ENCODE results near the gene SP8. TPM values are rescaled to one million over a fixed set of nuclear protein-coding genes. Genes with fewer than 3 reads are reported as not detected.
A peak's percentile ranks its signal among the peaks of the same experiment; 100 is the strongest.
"Not testable (repeated sequence)": the region's sequence is repeated elsewhere in the genome, so short reads cannot be mapped to it uniquely, and the experiment has no call there.

Gene SP8
- total RNA-seq = not detected
- long read RNA-seq = 0 reads

- Histone ChIP-seq H3K4me1 (peaks cover 17% of the 10 kb centered on the region), H3K9me3 (no peaks in the 10 kb centered on the region), H3K27ac (no peak within 1 kb of the TSS), H3K36me3 (no peaks in the 10 kb centered on the region), H3K4me3 (peak within 1 kb of the TSS; percentile 17), H3K27me3 (peaks cover 98% of the 10 kb centered on the region)
- intact Hi-C loops (cut with DNase I) = no loop called here
- no peak for DNase-seq
- no peak for TF ChIP-seq CTCF (IDR thresholded peaks at IDR 0.05)
- ATAC-seq = no peak
Observed at GRCh38 chr7:20786779-20787659, at the start of gene SP8. SP8 (minus strand) TSS chr7:20786886; CDS start chr7:20786798, 88 bp downstream.

DNA sequence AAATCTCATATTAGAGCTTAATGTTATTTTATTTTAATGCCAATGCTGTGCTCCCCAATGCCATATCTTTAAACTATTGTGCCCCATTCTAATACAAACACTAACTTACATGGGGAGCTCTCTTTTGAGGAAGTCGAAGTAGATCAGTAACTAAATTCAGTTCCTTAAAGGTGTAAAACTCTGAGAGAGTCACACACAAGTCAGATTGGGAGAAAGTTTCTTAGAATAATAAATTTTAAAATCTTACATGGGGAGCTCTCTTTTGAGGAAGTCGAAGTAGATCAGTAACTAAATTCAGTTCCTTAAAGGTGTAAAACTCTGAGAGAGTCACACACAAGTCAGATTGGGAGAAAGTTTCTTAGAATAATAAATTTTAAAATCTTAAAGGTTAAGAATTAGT lies 49.7 kb upstream of the SP8 start:
- H3K4me1 ChIP-seq; H3K9me3 ChIP-seq; H3K27ac ChIP-seq; ATAC-seq; H3K4me3 ChIP-seq; H3K36me3 ChIP-seq; intact Hi-C loops (cut with DNase I); DNase-seq; H3K27me3 ChIP-seq: not testable (repeated sequence)

DNA sequence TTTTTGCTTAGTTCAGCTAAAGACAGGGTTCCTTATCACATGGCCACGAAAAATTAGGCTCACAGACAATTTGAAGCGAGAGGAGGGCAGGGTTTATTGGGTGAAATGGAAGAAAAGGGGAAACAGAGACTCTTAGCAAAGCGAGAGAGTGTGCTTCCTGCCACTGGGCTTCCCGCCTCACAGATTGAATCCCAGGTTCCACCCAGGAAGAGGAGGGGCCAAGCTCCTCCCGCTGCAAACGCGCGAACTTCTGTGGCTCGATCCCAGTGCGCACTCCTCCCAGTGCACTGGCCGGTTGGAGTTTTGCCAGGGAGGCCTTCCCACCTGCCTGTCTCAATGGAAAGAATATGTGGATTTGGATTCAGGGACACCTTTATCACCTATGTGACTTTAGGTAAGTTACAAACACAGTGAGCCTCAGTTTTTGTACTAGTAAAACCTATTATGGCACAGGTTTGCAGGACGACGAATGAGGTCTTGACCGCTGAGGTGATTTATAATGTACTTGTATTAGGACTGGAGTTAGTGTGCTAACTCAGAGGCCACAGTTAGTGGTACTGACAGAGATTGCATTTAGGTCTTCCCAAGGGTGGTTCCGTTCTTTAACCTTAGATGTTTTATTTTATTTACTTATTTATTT lies 48.5 kb upstream of the SP8 start:
- TF ChIP-seq CTCF (IDR thresholded peaks at IDR 0.05) = no peak
- intact Hi-C loops (cut with DNase I) = no loop called here
- DNase-seq (no peak), ATAC-seq (no peak)
- Histone ChIP-seq H3K9me3 (no peaks in the 10 kb centered on the region), H3K36me3 (no peaks in the 10 kb centered on the region), H3K4me3 (no peak overlapping the region), H3K27ac (no peak overlapping the region), H3K27me3 (no peaks in the 10 kb centered on the region), H3K4me1 (no peaks in the 10 kb centered on the region)

- DNase-seq = no peak
- H3K36me3 ChIP-seq = no peaks in the 10 kb centered on the region
- no peak overlapping the region for H3K4me3 ChIP-seq
- H3K27ac ChIP-seq = no peak overlapping the region
- intact Hi-C loops (cut with DNase I) = no loop called here
- no peaks in the 10 kb centered on the region for H3K9me3 ChIP-seq
- no peak for TF ChIP-seq CTCF (IDR thresholded peaks at IDR 0.05)
- H3K4me1 ChIP-seq = no peaks in the 10 kb centered on the region
- peaks cover 3% of the 10 kb centered on the region for H3K27me3 ChIP-seq
- ATAC-seq = no peak
Observed at GRCh38 chr7:20834656-20835055, 48.0 kb upstream of the SP8 start.

DNA sequence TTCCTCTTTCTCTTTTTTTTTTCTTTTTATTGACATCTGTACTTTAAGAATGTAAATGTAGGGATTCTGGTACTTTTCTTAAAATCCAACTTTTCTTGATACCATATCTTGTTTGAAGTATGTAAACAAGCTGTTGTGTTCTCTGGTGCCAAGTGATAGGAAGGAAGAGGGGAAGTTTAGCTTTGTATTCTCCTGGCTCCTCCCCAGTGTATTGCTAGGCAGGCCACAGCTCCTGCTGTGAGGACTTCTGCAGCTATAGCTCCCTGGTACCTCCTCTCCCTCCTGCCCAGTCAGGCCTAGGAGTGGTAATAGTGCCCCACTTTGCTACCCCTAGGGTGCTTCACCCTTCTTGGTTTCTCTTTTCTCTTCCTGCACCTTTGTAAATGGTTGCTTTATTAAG lies 45.3 kb upstream of the SP8 start:
- Histone ChIP-seq H3K4me3 (no peak overlapping the region), H3K27ac (no peak overlapping the region), H3K36me3 (no peaks in the 10 kb centered on the region), H3K9me3 (no peaks in the 10 kb centered on the region), H3K27me3 (peaks cover 3% of the 10 kb centered on the region), H3K4me1 (no peaks in the 10 kb centered on the region)
- TF ChIP-seq CTCF (IDR thresholded peaks at IDR 0.05) = no peak
- DNase-seq (no peak), ATAC-seq (no peak)
- intact Hi-C loops (cut with DNase I) = no loop called here

- no peak for ATAC-seq
- no peak overlapping the region for H3K4me3 ChIP-seq
- H3K27me3 ChIP-seq = peaks cover 3% of the 10 kb centered on the region
- no peak for DNase-seq
- no peaks in the 10 kb centered on the region for H3K4me1 ChIP-seq
- no peaks in the 10 kb centered on the region for H3K9me3 ChIP-seq
- no peak overlapping the region for H3K27ac ChIP-seq
- no peaks in the 10 kb centered on the region for H3K36me3 ChIP-seq
- intact Hi-C loops (cut with DNase I) = no loop called here
- TF ChIP-seq CTCF (IDR thresholded peaks at IDR 0.05) = no peak
Observed at GRCh38 chr7:20831451-20831850, 44.8 kb upstream of the SP8 start.

All from upper lobe of right lung (tissue), 1 donor.